Stimulated activated CD4-positive, alpha-beta T cell treated with anti-CD3 and anti-CD28 coated beads, Interleukin-2, amount 100 ng/mL, for 24 hours (primary cell): Measurements from ENCODE around the gene KTN1.

ENCODE experiments used
- DNase-seq, 2 donors: peaks; one replicate each; pipeline ENCODE4 v3.0.0-alpha.2; 2020

Gene KTN1

DNA sequence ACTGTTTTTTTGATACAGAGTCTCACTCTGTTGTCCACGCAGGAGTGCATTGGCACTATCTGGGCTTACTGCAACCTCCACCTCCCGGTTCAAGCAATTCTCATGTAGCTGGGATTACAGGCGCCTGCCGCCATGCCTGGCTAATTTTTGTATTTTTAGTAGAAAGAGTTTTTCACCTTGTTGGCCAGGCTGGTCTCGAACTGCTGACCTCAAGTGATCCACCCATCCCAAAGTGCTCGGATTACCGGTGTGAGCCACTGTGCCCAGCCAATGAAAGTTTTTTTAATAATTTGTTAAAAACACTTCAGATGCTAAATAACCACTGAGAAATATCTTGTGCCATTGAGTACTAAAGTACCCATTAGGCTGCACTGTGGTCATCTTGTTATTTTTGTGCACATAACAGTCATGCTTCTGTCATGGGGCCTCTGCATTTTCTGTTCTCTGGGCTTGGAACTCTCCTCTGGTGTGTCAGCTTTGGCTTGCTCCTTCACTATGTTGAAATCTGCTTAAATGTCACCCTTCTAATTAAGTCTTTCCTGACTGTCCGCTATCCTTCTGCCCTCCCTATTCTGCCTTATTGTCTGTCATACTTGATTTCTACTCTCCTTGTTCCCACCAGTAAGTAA lies 105.1 kb downstream of the KTN1 start:
- DNase-seq, result no peak

DNA sequence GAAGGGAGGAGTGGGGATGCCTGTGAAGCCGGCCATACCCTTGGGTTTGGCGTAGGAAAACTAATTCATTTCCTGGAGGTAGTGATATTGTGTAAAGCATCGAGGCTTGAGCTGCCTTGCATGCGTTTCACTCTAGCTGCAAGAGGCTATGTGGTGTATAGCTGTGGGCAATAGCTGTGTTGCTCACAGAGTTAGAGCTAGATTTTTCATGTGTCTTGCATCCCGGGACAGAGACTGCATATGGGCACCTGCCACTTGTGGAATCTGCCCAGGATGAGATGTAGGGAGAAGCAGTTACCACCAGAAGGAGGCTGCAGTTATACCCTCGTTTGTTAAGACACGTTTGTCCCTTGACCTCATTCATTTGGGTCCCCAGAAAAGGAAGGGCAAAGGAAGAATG lies 106.7 kb downstream of the KTN1 start:
- DNase-seq, result no peak

- no peak for DNase-seq
Measured at GRCh38 chr14:55688566-55688965, 108.6 kb downstream of the KTN1 start.

GRCh38 chr14:55689981-55690871 lies 110.2 kb downstream of the KTN1 start:
- no peak for DNase-seq

- DNase-seq, result no peak
Measured at GRCh38 chr14:55691659-55692058, 111.7 kb downstream of the KTN1 start.

- no peak for DNase-seq
Measured at GRCh38 chr14:55693904-55694303, 113.9 kb downstream of the KTN1 start.

DNA sequence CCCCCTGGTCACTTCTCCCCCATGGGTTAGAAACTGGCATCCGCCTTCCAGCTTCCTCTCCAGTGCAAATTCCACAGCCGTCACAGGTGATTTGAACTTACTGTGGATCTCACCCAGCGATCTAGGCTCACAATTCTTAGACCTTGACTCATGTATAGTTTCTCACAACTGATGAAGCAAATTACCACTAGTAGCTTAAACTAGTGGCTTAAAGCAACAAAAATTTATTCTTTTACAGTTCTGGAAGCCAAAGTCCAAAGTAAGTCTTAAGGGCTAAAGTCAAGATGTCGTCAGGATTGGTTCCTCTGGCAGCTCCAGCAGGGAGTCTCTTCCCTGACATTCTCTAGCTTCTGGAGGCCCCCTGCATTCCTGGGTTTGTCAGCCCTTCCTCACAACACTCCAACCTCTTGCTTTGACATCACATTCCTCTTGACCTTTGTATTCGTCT lies 117.4 kb downstream of the KTN1 start:
- DNase-seq, result no peak

DNA sequence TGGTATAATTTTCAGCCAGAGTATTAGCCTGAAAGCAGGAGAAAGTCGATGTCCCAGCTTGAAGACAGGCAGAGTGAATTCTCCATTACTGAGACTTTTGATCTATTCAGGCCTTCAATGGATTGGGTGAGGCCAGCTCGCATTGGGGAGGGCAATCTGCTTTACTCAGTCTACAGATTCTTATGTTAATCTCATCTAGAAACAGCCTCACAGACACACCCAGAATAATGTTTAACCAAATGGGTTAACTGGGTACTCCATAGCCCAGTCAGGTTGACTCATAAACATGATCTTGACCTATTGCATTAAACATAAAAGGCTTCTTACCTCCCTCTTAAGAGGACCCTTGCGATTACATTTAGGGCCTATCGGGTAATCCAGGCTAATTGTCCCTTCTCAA lies 118.0 kb downstream of the KTN1 start:
- no peak for DNase-seq

GRCh38 chr14:55699131-55700057 lies 119.4 kb downstream of the KTN1 start:
- DNase-seq, result no peak

- DNase-seq, result no peak
Measured at GRCh38 chr14:55701638-55702037, 121.6 kb downstream of the KTN1 start.

DNA sequence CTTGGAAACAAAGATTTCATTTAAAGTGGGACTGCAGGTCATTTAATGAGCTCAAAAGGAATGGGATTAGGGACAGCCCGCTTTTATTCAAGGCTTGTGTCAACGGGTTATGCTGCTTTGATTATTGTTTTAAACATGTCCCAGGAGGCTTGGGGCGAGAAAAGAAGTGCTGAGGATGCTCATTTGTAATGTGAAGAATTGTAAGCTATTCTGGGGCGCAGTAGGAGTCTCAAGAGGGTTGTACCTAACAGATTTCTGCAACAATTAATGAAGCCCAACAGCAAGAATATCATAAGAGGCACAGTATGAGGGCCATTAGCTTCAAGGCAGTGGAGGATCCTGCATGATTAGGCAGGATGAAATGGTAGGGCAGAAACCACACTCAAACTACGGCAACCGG lies 122.5 kb downstream of the KTN1 start:
- DNase-seq, result no peak

GRCh38 chr14:55704654-55705053 lies 124.6 kb downstream of the KTN1 start:
- no peak for DNase-seq

DNA sequence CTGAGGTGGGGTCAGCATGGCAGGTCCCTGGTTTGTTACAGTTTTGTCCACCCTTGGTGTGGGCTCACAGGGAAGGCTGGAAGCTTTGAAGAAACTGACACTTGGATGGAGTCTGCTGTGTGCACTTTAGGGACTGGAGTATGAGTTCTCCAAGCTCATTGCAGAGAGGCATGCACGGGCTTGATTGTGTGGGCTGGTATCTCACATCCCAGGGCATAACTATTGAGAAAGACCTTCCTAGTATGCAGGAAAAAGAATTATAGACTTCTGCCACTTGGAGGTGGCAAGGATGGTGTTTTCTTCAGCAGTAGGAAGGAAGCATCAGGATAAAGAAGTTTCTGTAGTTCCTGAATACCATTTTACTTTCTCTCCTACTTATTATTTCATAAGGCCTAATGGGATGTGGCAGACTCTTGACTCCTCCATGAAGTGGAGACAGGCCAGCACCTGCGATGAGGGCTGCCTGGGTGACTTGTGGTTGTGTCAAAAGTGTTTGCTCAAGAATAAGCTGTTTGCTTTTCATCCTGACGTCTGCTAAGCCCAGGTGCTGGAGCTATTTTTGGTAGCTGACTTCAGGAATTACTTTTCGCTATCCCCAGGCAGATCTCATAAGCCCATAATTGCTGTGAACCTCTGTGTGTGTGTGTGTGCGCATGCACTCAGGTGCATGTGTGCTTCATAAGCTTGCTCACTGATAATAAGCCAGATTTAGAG lies 125.8 kb downstream of the KTN1 start:
- no peak for DNase-seq

DNA sequence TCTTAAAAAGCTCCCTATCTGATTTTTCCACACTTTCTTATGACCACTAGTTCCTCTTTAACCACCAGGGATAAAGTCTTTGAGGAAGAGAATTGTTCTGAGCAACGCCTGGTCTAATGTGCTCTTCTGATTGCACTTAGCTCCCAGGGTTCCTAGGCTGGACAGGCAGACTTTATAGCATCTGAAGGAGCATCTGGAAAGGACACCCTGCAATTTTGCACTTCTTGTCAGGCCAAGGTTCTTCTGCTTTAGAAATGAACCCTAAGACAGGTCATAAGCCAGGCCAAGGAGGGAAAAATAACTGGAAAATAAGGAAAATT lies 126.3 kb downstream of the KTN1 start:
- DNase-seq, result no peak

DNA sequence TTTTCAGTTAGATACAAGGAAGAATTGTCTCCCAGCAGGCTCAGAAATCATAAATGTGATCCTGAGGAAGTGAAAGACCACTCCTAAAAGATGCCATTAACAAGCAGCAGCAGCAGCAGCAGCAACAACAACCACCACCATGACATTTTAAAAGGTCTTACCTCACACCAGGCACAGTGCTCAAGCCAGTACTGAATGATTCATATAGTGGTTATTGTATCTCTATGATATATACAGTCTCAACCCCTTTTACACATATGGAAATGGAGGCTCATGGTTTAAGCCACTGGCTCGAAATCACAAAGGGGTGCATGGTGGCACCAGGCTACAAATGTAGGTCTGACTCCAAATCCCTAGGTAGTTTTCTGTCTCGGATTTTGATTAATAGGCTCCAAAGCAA lies 126.9 kb downstream of the KTN1 start:
- no peak for DNase-seq

DNA sequence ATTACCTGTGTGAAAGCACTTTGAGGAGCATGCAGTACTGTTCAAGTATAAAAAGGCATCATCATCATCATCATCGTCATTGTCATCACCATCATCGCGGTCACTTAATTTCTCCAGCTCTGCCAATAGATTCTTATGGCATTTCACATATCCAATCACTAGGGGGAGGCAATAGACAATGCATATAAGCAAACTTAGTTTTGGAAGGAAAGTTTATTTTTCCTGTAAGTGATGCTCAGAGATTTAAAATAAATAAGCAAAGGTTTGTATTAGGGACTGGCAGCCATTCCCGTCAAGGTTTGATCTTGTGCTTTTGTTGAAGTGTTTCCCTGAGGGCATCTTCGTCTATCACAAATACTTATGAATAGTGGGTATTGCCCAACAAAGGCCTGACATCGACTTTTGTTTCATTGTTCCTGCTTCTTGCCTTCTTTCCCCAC lies 127.4 kb downstream of the KTN1 start:
- no peak for DNase-seq

DNA sequence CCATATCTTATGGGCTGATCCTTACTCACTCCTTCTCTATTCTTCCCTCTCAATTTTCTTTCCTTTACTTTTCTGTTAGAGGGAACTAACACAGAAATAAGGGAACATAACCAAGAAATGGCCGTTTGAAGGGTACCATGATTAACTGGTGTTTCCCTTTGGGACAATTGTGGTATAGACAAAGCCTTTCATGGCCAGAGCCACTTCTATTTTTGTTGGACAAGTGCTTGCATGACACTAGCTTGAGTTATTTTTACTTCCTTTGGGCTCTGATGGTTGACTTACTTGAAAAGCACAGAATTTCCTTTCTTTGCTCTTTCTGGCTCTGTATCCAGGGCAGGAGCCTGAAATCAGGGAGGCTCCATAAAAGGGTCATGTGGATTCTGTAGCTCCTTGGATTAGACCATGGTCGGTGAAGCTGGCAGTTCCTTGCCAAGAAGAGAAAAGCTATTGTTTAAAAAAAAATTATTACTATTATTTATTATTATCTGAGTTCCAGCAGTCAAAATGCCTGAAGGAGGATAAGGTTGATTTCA lies 130.6 kb downstream of the KTN1 start:
- DNase-seq, result no peak

DNA sequence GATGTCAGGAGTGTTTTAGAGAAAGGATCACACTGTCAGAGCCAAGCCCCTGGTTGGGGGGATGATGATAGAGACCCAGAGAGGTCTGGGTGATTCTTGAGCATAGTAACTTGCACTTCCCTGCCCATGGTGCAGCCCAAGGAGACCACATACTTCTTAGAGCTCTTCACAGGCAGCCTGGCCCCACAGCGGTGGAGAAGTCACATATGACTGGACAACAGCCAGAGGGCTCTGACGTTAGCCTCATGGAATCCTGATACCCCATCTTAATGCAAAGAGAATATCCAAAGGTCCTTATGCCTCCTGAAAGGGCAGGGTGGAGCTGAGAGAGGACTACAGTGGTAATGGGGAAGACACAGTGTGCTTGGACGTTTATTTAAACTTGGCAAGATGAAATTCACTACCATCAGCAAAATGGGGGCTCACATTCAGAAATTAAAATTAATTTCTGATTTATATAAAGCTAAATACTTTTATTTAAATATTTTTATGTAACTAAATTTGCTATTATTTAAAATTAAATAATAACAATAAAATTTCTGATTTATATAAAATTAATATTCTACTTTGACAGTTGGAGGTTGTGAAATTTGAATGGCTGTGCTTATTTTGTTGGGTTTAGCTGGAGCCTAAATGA lies 131.3 kb downstream of the KTN1 start:
- DNase-seq, result no peak

- no peak for DNase-seq
Measured at GRCh38 chr14:55712491-55712890, 132.5 kb downstream of the KTN1 start.

GRCh38 chr14:55713486-55713885 lies 133.5 kb downstream of the KTN1 start:
- no peak for DNase-seq

DNA sequence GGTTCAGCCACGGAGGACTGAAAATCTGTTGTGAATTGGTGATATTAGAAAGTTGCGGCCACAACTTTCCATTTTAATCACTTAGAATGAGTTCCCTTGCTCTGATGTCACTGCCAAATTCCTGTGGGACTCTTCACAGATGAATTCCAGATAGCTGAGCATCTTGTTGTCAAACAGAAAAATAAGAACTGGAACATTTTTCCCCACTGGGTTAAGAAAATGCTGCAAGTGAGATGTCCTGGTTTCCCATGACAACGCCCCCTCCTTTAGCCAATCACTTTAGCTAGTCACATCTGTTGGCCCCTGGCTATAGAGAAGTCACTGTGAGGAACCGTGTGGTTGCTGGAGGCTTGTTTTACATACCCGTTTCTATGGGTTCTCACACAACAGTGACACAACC lies 135.9 kb downstream of the KTN1 start:
- DNase-seq, result no peak

GRCh38 chr14:55717621-55718020 lies 137.6 kb downstream of the KTN1 start:
- no peak for DNase-seq
